ENCODE measurements around the gene HELZ.

GRCh38 chr17:67196422-67196821 lies 48.6 kb downstream of the HELZ start:
- TF ChIP-seq CTCF (IDR thresholded peaks at IDR 0.05; ENCODE audit: insufficient read depth, low read depth, low read length) (no peak), EZH2 (IDR thresholded peaks at IDR 0.05; ENCODE audit: insufficient read depth, low read length) (no peak)
